HepG2 (cell line): Measurements from ENCODE around the gene C1orf116. TPM values are rescaled to one million over a fixed set of nuclear protein-coding genes. Genes with fewer than 3 reads are reported as not detected.

Source experiments
- ATAC-seq: fragments of 200-7000 bp; cut with Tn5 transposase; 3 replicates; pipeline ENCODE4 v1.9.1; 2020; ENCODE audit warnings: mild to moderate bottlenecking, moderate library complexity
- BruUV-seq: library from RNA; stranded (reverse); fragments of 400-500 nt; replicated peaks from 2 replicates; lab custom pipeline; 2021; lab: Mats Ljungman, UMichigan
- CTCF ChIA-PET: fragments of 300-600 bp; formaldehyde crosslinking; extraction: SDS; loops from one replicate; lab custom pipeline; 2021; ENCODE audit warnings: low total read pairs, inconsistent platforms, low intra/inter-chr PET ratio; lab: Yijun Ruan, JAX
- POLR2A ChIA-PET: fragments of 350-600 bp; sonication (Branson Sonifier 250); formaldehyde crosslinking; loops from one replicate; lab custom pipeline; 2020; ENCODE audit warnings: antibody characterized with exemption, inconsistent platforms; lab: Yijun Ruan, JAX
- DNase-seq: peaks from one replicate; pipeline ENCODE4 v3.0.0-alpha.2; 2015; ENCODE audit warnings: low spot score
- FAIRE-seq: peaks from 3 replicates; lab custom pipeline; 2011; peaks lifted over from hg19 to GRCh38; lab: Jason Lieb, UNC
- H2AFZ ChIP-seq: one replicate; pipeline ENCODE4 v1.6.1; 2011; ENCODE audit warnings: low read length, inconsistent platforms
- H3K27ac ChIP-seq: fragments of 300-600 bp; 3 replicates; pipeline ENCODE4 v1.8.0; 2011; ENCODE audit warnings: mixed run types, mild to moderate bottlenecking, mixed read lengths, low read length, inconsistent platforms; ENCODE audit not compliant: insufficient read depth; ENCODE audit errors: extremely low read length
- H3K27me3 ChIP-seq, 2 experiments: fragments of 200-600 bp in 1 of 2; 2 replicates in 1 of 2; 3 replicates in 1 of 2; pipeline versions ENCODE4 v1.6.0 to v1.8.0; 2011; ENCODE audit warnings: low read length in 2 of 2, mild to moderate bottlenecking in 2 of 2, moderate library complexity in 2 of 2, inconsistent platforms in 1 of 2; ENCODE audit not compliant: insufficient read depth in 2 of 2, control insufficient read depth in 1 of 2
- H3K36me3 ChIP-seq, 2 experiments: fragments of 200-600 bp in 1 of 2; replicated peaks in 1 of 2; 2 replicates in 1 of 2; 3 replicates in 1 of 2; pipeline versions ENCODE4 v1.5.1 to v1.8.0; 2011; ENCODE audit warnings: low read length in 2 of 2, inconsistent platforms in 1 of 2; ENCODE audit not compliant: insufficient read depth in 2 of 2, control insufficient read depth in 1 of 2
- H3K4me1 ChIP-seq: 2 replicates; pipeline ENCODE4 v1.5.1; 2012; ENCODE audit warnings: low read length, inconsistent platforms; ENCODE audit not compliant: insufficient read depth
- H3K4me2 ChIP-seq: 2 replicates; pipeline ENCODE4 v1.6.0; 2011; ENCODE audit warnings: low read depth, low read length, inconsistent platforms
- H3K4me3 ChIP-seq, 3 experiments: fragments of 200-600 bp in 1 of 3; sonication (generic), shearing (Covaris generic) in 1 of 3; replicated peaks in 1 of 3; 2 replicates each; pipeline ENCODE4 v1.5.1; 2011 to 2016; ENCODE audit warnings: low read length in 3 of 3, inconsistent platforms in 2 of 3, low read depth in 2 of 3, mild to moderate bottlenecking in 2 of 3, control low read depth in 1 of 3, mixed read lengths in 1 of 3; ENCODE audit not compliant: insufficient read depth in 1 of 3
- H3K79me2 ChIP-seq: one replicate; pipeline ENCODE4 v1.6.1; 2011; ENCODE audit warnings: low read length, inconsistent platforms; ENCODE audit not compliant: insufficient read depth
- H3K9ac ChIP-seq: 2 replicates; pipeline ENCODE4 v1.6.0; 2011; ENCODE audit warnings: mild to moderate bottlenecking, low read depth, low read length, inconsistent platforms; ENCODE audit not compliant: insufficient read depth
- H3K9me3 ChIP-seq: 2 replicates; pipeline ENCODE4 v1.5.1; 2012; ENCODE audit warnings: mild to moderate bottlenecking, low read length
- H4K20me1 ChIP-seq: 2 replicates; pipeline ENCODE4 v1.6.0; 2011; ENCODE audit warnings: inconsistent platforms, mild to moderate bottlenecking, low read length, moderate library complexity; ENCODE audit not compliant: insufficient read depth
- CBFB ChIP-seq: sonication (generic); formaldehyde crosslinking; IDR thresholded peaks from 2 replicates; pipeline ENCODE4 v1.4.0; 2020; ENCODE audit warnings: missing genetic modification reagents
- DMAP1 ChIP-seq: IDR thresholded peaks from 2 replicates; pipeline ENCODE4 v1.6.1; 2016
- FUBP1 ChIP-seq: sonication (generic); formaldehyde crosslinking; IDR thresholded peaks from 2 replicates; pipeline ENCODE4 v1.5.1; 2020; ENCODE audit warnings: missing genetic modification reagents, mild to moderate bottlenecking, borderline replicate concordance
- GLI4 ChIP-seq: sonication (generic); formaldehyde crosslinking; IDR thresholded peaks from 2 replicates; pipeline ENCODE4 v1.5.1; 2020; ENCODE audit warnings: missing genetic modification reagents, mild to moderate bottlenecking, moderate library complexity, borderline replicate concordance
- LCORL ChIP-seq, 2 experiments: fragments of 450-650 bp in 1 of 2; sonication (generic) in 1 of 2; formaldehyde crosslinking in 1 of 2; IDR thresholded peaks; 2 replicates each; pipeline versions ENCODE4 v1.5.0 to v1.6.1; 2017 to 2020; ENCODE audit warnings: antibody characterized with exemption in 1 of 2, missing genetic modification reagents in 1 of 2
- MIXL1 ChIP-seq: IDR thresholded peaks from 2 replicates; pipeline ENCODE4 v1.6.1; 2016
- NFIC ChIP-seq: IDR thresholded peaks from 2 replicates; pipeline ENCODE4 v1.6.1; 2012; ENCODE audit warnings: mild to moderate bottlenecking, low read length, inconsistent platforms
- SOX5 ChIP-seq: IDR thresholded peaks from 2 replicates; pipeline ENCODE4 v1.6.1; 2016; ENCODE audit warnings: borderline replicate concordance
- SRF ChIP-seq: IDR thresholded peaks from 2 replicates; pipeline ENCODE4 v1.6.1; 2011; ENCODE audit warnings: mild to moderate bottlenecking, low read depth, low read length, moderate library complexity
- TGIF2 ChIP-seq: IDR thresholded peaks from 2 replicates; pipeline ENCODE4 v1.6.1; 2016; ENCODE audit warnings: control low read depth, missing compliant biosample characterization
- ZFP36L1 ChIP-seq: sonication (generic); formaldehyde crosslinking; IDR thresholded peaks from 2 replicates; pipeline ENCODE4 v1.8.0; 2022; ENCODE audit warnings: mild to moderate bottlenecking, missing genetic modification reagents, moderate library complexity
- ZIK1 ChIP-seq: sonication (generic); formaldehyde crosslinking; IDR thresholded peaks from 2 replicates; pipeline ENCODE4 v1.5.0; 2020; ENCODE audit warnings: mild to moderate bottlenecking, low read depth, missing genetic modification reagents, borderline replicate concordance
- ZNF678 ChIP-seq: sonication (generic); formaldehyde crosslinking; IDR thresholded peaks from 2 replicates; pipeline ENCODE4 v1.4.0; 2020; ENCODE audit warnings: mild to moderate bottlenecking, missing genetic modification reagents
- ZNF766 ChIP-seq: sonication (generic); formaldehyde crosslinking; IDR thresholded peaks from 2 replicates; pipeline ENCODE4 v1.5.0; 2020; ENCODE audit warnings: missing genetic modification reagents, borderline replicate concordance
- ZNF850 ChIP-seq: sonication (generic); formaldehyde crosslinking; conservative IDR thresholded peaks from 2 replicates; pipeline ENCODE4 v1.9.0; 2021; ENCODE audit warnings: mild to moderate bottlenecking, missing genetic modification reagents
- ZSCAN21 ChIP-seq: sonication (generic); formaldehyde crosslinking; IDR thresholded peaks from 2 replicates; pipeline ENCODE4 v1.8.0; 2022; ENCODE audit warnings: mild to moderate bottlenecking, missing genetic modification reagents, moderate library complexity, borderline replicate concordance
- WGBS: methylation state at CpG from one replicate; pipeline ENCODE4 v1.1.6; 2017; ENCODE audit warnings: low lambda C conversion rate; 5-methylcytosine and 5-hydroxymethylcytosine counted together
- in situ Hi-C: cut with HindIII; loops from 2 replicates; pipeline ENCODE4 v1.10.0; 2017; ENCODE audit warnings: low pct_unique_long_range_greater_than_20kb; ENCODE audit not compliant: extremely low pct_ligation_motif_present
- intact Hi-C: fragments of 100-400 bp; cut with micrococcal nuclease; formaldehyde crosslinking; loops from one replicate; pipeline ENCODE4 v1.10.0; 2022; ENCODE audit not compliant: unreplicated experiment
- polyA plus RNA-seq, 8 experiments: library from polyadenylated mRNA; depleted of rRNA in 3 of 8; stranded (reverse) in 7 of 8; unstranded in 1 of 8; fragments of >200 nt; fragmentation: Illumina TruSeq in 4 of 8; extraction: Trizol in 4 of 8; gene quantifications; 2 replicates each; pipeline versions ENCODE4 v1.2.1 to v1.2.3, GENCODE V29; 2011 to 2016; ENCODE audit warnings: low read depth in 4 of 8, missing spikeins in 1 of 8, mixed read lengths in 1 of 8; ENCODE audit not compliant: insufficient read depth in 1 of 8
- total RNA-seq, 5 experiments: library from RNA; depleted of rRNA; stranded (reverse); fragments of >200 nt; fragmentation: Illumina TruSeq; extraction: Trizol; gene quantifications; 2 replicates each; pipeline ENCODE4 v1.2.3, GENCODE V29; 2016; ENCODE audit warnings: low read depth in 1 of 5
- TF ChIP-seq, protein P1 (sequence below): sonication (generic); formaldehyde crosslinking; IDR thresholded peaks from 2 replicates; pipeline ENCODE4 v1.5.0; 2020; ENCODE audit warnings: mild to moderate bottlenecking, missing genetic modification reagents
- TF ChIP-seq, protein P2 (sequence below): sonication (generic); formaldehyde crosslinking; IDR thresholded peaks from 2 replicates; pipeline ENCODE4 v1.8.0; 2022; ENCODE audit warnings: mild to moderate bottlenecking, missing genetic modification reagents, moderate library complexity

The C1orf116 gene
- total and polyA plus RNA-seq, 2 of the 13 experiments (the other 11 are each of a cell fraction or from before 2014, with no cell fraction given): 0.51 to 0.95 TPM

- 75% methylated on average over 3 of the region's 3 CpGs for WGBS
- ATAC-seq (no peak), FAIRE-seq (no peak), DNase-seq (no peak)
- Histone ChIP-seq H3K4me2 (peak overlapping the region; percentile 8; the same call in 1 of the 2 replicates), H3K27me3 (no peaks in the 10 kb centered on the region), H4K20me1 (no peaks in the 10 kb centered on the region), H3K9ac (no peak overlapping the region), H3K27ac (peak overlapping the region; percentile 46), H3K36me3 (peaks cover 12 to 37% of the 10 kb centered on the region in 2 experiments; a peak in 4 of 5 replicates), H3K4me1 (peaks cover 21% of the 10 kb centered on the region), H2AFZ (no peak overlapping the region), H3K9me3 (no peaks in the 10 kb centered on the region), H3K4me3 (no peak overlapping the region), H3K79me2 (no peaks in the 10 kb centered on the region)
- TF ChIP-seq CBFB (no peak), ZSCAN21 (CRISPR knock-in tag) (no peak), ZNF850 (CRISPR knock-in tag) (no peak), SRF (no peak), GLI4 (CRISPR knock-in tag) (no peak), ZNF766 (CRISPR knock-in tag) (no peak), SOX5 (CRISPR knock-in tag) (no peak), TGIF2 (CRISPR knock-in tag) (no peak), ZNF678 (no peak), MIXL1 (CRISPR knock-in tag) (no peak), DMAP1 (CRISPR knock-in tag) (no peak), ZIK1 (CRISPR knock-in tag) (no peak), LCORL (IDR thresholded peaks at IDR 0.05) (no peak), LCORL (CRISPR knock-in tag; IDR thresholded peaks at IDR 0.05) (no peak), NFIC (no peak), FUBP1 (CRISPR knock-in tag) (no peak), ZFP36L1 (CRISPR knock-in tag) (no peak)
- TF ChIP-seq, protein P1, sequence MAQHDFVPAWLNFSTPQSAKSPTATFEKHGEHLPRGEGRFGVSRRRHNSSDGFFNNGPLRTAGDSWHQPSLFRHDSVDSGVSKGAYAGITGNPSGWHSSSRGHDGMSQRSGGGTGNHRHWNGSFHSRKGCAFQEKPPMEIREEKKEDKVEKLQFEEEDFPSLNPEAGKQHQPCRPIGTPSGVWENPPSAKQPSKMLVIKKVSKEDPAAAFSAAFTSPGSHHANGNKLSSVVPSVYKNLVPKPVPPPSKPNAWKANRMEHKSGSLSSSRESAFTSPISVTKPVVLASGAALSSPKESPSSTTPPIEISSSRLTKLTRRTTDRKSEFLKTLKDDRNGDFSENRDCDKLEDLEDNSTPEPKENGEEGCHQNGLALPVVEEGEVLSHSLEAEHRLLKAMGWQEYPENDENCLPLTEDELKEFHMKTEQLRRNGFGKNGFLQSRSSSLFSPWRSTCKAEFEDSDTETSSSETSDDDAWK (CRISPR knock-in tag): no peak
- TF ChIP-seq, protein P2, sequence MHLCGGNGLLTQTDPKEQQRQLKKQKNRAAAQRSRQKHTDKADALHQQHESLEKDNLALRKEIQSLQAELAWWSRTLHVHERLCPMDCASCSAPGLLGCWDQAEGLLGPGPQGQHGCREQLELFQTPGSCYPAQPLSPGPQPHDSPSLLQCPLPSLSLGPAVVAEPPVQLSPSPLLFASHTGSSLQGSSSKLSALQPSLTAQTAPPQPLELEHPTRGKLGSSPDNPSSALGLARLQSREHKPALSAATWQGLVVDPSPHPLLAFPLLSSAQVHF: no peak
- BruUV-seq: no TSS peak
- intact Hi-C loops: no loop called here
- CTCF ChIA-PET: no interaction called here
- POLR2A ChIA-PET: interaction anchor here (1.1 kb wide), 1 partner anchor 14 kb away, joined by 3 read pairs; the partner anchor contains the start of gene PFKFB2
- in situ Hi-C loops: no loop called here
Observed at GRCh38 chr1:207067185-207067584, 34.6 kb upstream of the C1orf116 start.
